ENCODE measurements around the gene HOXA11. TPM values are rescaled to one million over a fixed set of nuclear protein-coding genes. Genes with fewer than 3 reads are reported as not detected.

The HOXA11 gene
- polyA plus RNA-seq, 1 of the 3 experiments (the other 2 are of a cell fraction), result not detected

DNA sequence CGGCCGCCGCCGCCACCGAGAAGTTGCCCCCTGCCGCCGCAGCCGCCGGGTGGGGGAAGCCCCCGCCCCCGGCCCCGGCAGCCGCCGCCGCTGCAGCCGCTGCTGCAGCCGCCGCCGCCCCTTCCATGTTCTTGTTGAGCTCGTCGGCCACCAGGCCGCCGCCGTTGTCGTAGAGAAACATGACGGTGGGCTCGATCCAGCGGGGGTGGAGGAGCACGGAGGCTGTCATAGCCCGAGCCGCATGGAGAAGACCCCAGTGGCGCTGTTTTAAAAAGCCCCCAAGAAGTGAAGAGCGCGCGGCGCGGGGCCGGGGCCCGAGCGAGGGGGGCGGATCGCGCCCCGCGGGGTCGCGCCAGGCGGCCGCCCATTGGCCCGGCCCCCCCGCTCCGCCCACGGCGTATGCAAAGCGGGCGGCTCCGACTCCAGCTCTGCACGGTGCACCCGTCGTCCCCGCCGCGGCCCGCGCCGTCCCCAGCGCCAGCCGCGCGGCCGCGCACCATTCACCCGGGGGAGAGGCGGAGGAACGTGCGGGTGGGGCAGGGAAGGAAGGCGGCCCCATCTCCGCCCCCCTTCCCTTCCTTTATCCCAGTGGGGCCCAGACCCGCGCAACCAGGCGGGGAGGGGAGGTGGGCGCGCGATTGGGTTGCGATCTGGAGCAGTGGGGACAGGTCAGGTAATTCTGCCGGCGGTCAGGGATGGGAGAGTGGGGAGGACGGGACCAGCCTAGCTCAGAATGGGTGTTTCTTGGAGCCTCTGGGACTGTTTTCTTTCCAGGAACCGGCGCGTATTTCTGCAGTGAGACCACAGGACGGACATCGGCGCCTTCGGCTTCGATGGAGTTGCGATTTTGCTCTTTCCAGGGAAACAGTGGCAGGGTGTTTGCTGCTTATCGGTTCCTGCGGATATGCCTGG, 15.1 kb upstream of the HOXA11 start, which contains the start of gene HOXA13:
Gene HOXA13, minus strand, starts transcription at position 243 of the 912 bp plus-strand sequence. Its CDS starts 14 bp downstream, at position 229.
- POLR2A ChIA-PET, result interaction anchor here (0.6 kb wide), 1 partner anchor 722 kb away, joined by 3 read pairs; no protein-coding TSS in a partner anchor
- DNase-seq, result peak; percentile 84
- CTCF ChIA-PET, result interaction anchor here (1.0 to 5.2 kb wide), 14 partner anchors 10 to 896 kb away, joined by 3 to 44 read pairs (median 4); no protein-coding TSS in a partner anchor
- H3K27me3 ChIP-seq (ENCODE audit: insufficient read depth), result peaks cover 84% of the 10 kb centered on the region
- 6% methylated on average over 42 of the region's 99 CpGs for WGBS (ENCODE audit: low lambda C conversion rate)
- H3K4me2 ChIP-seq, result peak within 1 kb of the TSS; percentile 51; the same call in 1 of the 2 replicates
- peaks cover 0 to 3% of the 10 kb centered on the region in 2 experiments; a peak in 1 of 4 replicates for H3K4me1 ChIP-seq (ENCODE audit: control insufficient read depth in 1 of 2, insufficient read depth in 2 of 2, low read depth in 1 of 2, low read length in 1 of 2)
- no peaks in the 10 kb centered on the region for H3K36me3 ChIP-seq (replicated peaks in 1 of 2; ENCODE audit: control insufficient read depth in 1 of 2, insufficient read depth in 2 of 2, low read length in 1 of 2)
- peak within 1 kb of the TSS in 1 of 2 experiments; percentile 28; a peak in 3 of 4 replicates for H3K4me3 ChIP-seq (ENCODE audit: low read depth in 2 of 2, low read length in 1 of 2)
- peaks cover 8% of the 10 kb centered on the region for H3F3A ChIP-seq (replicated peaks; ENCODE audit: insufficient read depth)
- no peak within 1 kb of the TSS for H2AFZ ChIP-seq (ENCODE audit: low read depth)
- H3K79me2 ChIP-seq (ENCODE audit: insufficient read depth), result no peaks in the 10 kb centered on the region
- H3K9ac ChIP-seq, result no peak within 1 kb of the TSS
- peaks cover 9% of the 10 kb centered on the region for H4K20me1 ChIP-seq (ENCODE audit: insufficient read depth)
- no peak within 1 kb of the TSS for H3K27ac ChIP-seq (ENCODE audit: low read depth in 2 of 2, low read length in 1 of 2)
- TF ChIP-seq MAX (IDR thresholded peaks at IDR 0.05; ENCODE audit: low read depth) (no peak), EZH2phosphoT487 (IDR thresholded peaks at IDR 0.05; ENCODE audit: borderline replicate concordance, low read depth) (peak; percentile 72)
- no peaks in the 10 kb centered on the region for H3K9me3 ChIP-seq
- no peaks in the 10 kb centered on the region for H3K9me2 ChIP-seq

GRCh38 chr7:27198871-27199801, 14.1 kb upstream of the HOXA11 start:
- Histone ChIP-seq H3K27me3 (ENCODE audit: insufficient read depth) (peaks cover 84% of the 10 kb centered on the region), H3K4me2 (no peak overlapping the region), H3K79me2 (ENCODE audit: insufficient read depth) (no peaks in the 10 kb centered on the region), H2AFZ (ENCODE audit: low read depth) (no peak overlapping the region), H3K4me1 (ENCODE audit: control insufficient read depth in 1 of 2, insufficient read depth in 2 of 2, low read depth in 1 of 2, low read length in 1 of 2) (no peaks in the 10 kb centered on the region; a peak in 1 of 4 replicates), H3K9ac (no peak overlapping the region), H3K4me3 (ENCODE audit: low read depth in 2 of 2, low read length in 1 of 2) (no peak overlapping the region; a peak in 1 of 4 replicates), H4K20me1 (ENCODE audit: insufficient read depth) (peaks cover 9% of the 10 kb centered on the region), H3K36me3 (replicated peaks in 1 of 2; ENCODE audit: control insufficient read depth in 1 of 2, insufficient read depth in 2 of 2, low read length in 1 of 2) (no peaks in the 10 kb centered on the region), H3K9me3 (no peaks in the 10 kb centered on the region), H3K9me2 (no peaks in the 10 kb centered on the region), H3K27ac (ENCODE audit: low read depth in 2 of 2, low read length in 1 of 2) (no peak overlapping the region), H3F3A (replicated peaks; ENCODE audit: insufficient read depth) (peaks cover 8% of the 10 kb centered on the region)
- ChIA-PET CTCF (interaction anchor here (0.5 to 5.2 kb wide), 20 partner anchors 10 to 897 kb away, joined by 3 to 44 read pairs (median 4); no protein-coding TSS in a partner anchor), POLR2A (interaction anchor here (0.5 to 0.6 kb wide), 2 partner anchors 10 to 723 kb away, joined by 3 to 4 read pairs; no protein-coding TSS in a partner anchor)
- DNase-seq, result peak; percentile 70
- TF ChIP-seq RXRA (IDR thresholded peaks at IDR 0.05; ENCODE audit: borderline replicate concordance, low read depth) (no peak), EZH2phosphoT487 (IDR thresholded peaks at IDR 0.05; ENCODE audit: borderline replicate concordance, low read depth) (peak; percentile 99)
- 5% methylated on average over 51 of the region's 93 CpGs for WGBS (ENCODE audit: low lambda C conversion rate)
